GM13977 (cell line): ENCODE results near the gene VSIG1.
A peak's percentile ranks its signal among the peaks of the same experiment; 100 is the strongest.

Experiments
- DNase-seq: peaks from one replicate; pipeline ENCODE4 v3.0.0; 2012; ENCODE audit warnings: low spot score
- in situ Hi-C: fragments of 300-500 bp; cut with MboI; formaldehyde crosslinking; loops from one replicate; pipeline ENCODE4 v1.12.0; 2022; ENCODE audit warnings: low sequenced_read_pairs, low pct_unique_long_range_greater_than_20kb, mixed read lengths, inconsistent platforms; ENCODE audit not compliant: unreplicated experiment
- TF ChIP-seq, protein P1 (sequence below): IDR thresholded peaks from 2 replicates; pipeline ENCODE4 v1.5.1; 2012; ENCODE audit warnings: mild to moderate bottlenecking, control low read depth; ENCODE audit not compliant: insufficient read depth; ENCODE audit errors: extremely low read depth, missing control alignments

The VSIG1 gene

DNA sequence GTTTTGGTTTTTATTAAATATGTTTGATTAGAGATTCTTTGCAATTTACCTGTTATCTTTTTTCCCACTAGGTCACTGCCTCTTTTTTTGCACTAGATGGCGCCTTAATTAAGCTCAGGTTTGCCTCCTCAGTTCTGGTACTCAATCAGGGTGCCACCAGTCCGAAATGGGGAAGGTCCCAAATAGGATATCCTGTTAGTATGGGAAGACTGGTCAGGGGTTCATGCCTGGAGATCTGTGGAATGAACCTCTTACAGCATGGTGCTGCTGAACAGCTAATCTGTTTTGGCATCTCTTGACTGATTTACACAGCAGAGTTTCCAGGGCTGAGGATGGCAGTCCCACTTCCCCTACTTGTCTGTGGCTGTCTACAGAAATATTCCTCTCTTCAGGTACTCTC lies 24.2 kb upstream of the VSIG1 start:
- in situ Hi-C loops: no loop called here
- DNase-seq: peak; percentile 16
- TF ChIP-seq, protein P1, sequence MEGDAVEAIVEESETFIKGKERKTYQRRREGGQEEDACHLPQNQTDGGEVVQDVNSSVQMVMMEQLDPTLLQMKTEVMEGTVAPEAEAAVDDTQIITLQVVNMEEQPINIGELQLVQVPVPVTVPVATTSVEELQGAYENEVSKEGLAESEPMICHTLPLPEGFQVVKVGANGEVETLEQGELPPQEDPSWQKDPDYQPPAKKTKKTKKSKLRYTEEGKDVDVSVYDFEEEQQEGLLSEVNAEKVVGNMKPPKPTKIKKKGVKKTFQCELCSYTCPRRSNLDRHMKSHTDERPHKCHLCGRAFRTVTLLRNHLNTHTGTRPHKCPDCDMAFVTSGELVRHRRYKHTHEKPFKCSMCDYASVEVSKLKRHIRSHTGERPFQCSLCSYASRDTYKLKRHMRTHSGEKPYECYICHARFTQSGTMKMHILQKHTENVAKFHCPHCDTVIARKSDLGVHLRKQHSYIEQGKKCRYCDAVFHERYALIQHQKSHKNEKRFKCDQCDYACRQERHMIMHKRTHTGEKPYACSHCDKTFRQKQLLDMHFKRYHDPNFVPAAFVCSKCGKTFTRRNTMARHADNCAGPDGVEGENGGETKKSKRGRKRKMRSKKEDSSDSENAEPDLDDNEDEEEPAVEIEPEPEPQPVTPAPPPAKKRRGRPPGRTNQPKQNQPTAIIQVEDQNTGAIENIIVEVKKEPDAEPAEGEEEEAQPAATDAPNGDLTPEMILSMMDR: peak; percentile 59

DNA sequence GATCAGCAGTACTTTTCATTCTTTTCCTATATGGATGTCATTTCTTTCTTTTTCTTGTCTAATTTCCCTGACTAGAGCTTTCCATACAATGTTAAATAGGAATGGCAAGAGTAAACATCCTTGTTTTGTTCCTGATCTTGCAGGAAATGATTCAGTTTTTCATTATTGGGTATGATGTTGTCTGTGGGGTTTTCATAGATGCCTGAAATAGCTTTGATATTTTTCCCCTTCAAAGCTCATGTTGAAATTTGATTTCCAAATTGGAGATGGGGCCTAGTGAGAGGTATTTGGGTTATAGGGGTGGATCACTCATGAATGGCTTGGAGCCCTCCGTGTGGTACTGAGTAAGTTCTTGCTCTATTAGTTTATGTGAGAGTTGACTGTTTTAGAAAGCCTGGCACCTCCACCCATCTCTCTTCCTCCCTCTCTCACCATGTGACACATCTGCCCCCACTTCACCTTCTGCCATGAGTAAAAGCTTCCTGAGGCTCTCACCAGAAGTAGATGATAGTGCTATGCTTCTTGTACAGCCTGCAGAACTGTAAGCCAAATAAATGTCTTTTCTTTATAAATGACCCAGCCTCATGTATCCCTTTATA lies 22.3 kb upstream of the VSIG1 start:
- in situ Hi-C loops: no loop called here
- no peak for DNase-seq
- TF ChIP-seq, protein P1: no peak

DNA sequence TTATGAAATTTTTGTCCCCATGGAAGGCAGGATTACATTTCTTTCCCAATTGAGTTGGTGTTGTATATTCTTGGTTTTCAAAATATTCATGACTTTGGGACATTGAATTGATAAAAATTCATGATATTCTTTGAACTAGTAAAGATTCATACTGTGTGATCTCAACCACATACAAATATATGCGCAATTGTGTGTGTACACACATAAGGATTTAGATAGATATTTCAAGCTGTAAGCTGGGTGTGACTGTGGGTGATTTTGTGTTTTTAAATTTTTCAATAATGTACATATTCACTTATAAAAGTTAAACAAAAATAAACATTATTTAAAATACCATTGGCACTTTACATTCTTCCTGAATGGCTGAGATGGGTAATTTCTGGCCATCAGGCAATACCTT lies 19.5 kb upstream of the VSIG1 start:
- DNase-seq: no peak
- in situ Hi-C loops: no loop called here

DNA sequence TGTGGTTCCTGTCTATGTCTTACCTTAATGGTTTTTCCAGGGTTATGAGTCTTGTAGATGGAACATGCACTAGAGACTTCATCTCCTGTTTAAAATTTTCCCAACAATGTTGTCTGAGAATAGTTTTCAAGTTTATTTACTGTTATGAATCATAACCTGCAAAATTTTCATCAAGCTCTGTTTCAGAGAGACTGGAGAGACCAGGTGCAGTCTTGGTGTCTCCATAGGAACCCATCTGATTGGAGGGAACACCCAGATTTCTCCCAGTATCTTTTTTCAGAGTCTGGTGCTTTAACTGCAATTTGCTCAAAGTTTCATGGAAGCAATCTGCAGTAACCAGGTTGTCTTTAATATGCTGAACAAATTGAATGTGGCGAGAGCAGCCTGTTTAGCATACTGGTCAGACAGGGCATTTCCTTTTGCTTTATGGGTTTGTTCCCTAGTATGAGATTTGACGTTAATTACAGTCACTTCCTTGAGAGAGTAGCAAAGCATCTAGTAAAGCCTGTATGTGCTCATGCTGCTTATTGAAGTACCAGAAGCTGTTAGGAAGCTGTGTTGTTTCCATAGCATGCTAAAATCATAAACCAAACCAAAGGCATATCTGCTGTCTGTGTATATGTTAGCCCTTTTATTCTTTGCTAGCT lies 18.8 kb upstream of the VSIG1 start:
- TF ChIP-seq, protein P1: no peak
- DNase-seq: no peak
- in situ Hi-C loops: no loop called here

More for the DNA sequence above, 19.5 kb upstream of the VSIG1 start:
- TF ChIP-seq, protein P1: no peak

DNA sequence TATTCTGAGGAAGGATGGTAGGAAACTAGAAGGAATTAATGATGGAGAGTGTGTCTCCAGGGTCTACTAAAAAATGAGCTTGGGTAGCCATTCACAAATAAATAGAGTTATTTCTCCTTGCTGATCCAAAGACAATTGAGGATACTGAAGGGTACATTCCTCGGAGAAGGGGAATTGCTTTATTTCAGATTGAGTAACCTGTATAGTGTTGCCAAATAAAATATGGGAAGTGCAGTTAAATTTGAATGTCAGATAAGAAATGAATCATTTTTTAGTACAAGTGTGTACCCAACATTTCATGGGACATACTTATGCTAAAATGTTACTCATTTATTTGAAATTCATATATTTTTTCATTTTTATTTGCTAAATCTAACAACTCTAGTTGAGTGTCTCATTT lies 16.0 kb upstream of the VSIG1 start:
- in situ Hi-C loops: no loop called here
- TF ChIP-seq, protein P1: no peak
- DNase-seq: no peak

DNA sequence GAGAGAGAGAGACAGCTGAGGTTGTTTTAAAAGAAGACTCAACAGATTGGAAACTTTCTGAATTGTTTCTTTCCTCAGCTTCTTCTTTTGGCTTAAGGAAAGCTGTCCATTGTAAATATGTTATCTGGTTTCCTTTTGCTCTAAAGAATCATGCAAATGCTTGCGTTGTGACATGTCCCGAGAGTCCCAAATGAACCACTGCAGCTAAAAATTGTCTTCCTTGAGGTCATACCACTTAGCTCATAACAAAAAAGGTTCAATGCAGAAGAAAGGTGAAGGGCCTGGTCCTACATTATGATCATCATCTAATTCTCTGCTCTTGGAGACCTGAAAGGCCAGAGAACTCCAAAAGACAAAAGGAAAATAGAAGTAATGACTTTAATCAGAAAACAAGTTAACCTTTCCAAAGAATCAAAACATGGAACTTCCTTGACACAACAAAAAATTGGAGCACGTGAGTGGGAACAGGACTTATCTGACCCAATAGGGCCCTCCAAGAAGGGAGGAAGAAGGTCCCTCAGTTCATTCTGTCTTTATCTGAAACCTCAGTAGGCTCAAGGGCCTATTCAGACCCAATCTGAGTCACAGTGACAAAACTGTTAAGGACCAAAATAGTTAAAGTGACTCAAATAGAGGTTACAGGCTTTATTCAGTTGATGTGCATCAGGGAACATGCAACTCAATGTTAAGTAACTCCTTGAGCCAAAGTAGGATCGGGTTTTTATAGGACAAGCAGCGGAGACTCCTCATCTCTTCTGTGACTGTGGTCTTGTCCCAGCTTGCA lies 14.7 kb upstream of the VSIG1 start:
- DNase-seq: peak; percentile 6
- TF ChIP-seq, protein P1: no peak
- in situ Hi-C loops: no loop called here
